NCI-H82 treated with DMSO at 0.1 percent for 48 hours (cell line): ENCODE results near the gene HOXB5.

Experiments used
- DNase-seq: peaks from one replicate; lab custom pipeline; 2025; ENCODE audit not compliant: unreplicated experiment; lab: John Stamatoyannopoulos, UW

The HOXB5 gene

GRCh38 chr17:48593126-48593829, at the start of gene HOXB5:
Gene HOXB5 (minus strand): TSS chr17:48593779. CDS start chr17:48593682, 97 bp downstream.
- DNase-seq: no peak

GRCh38 chr17:48642843-48643696, 49.5 kb upstream of the HOXB5 start:
- DNase-seq: no peak

- DNase-seq: no peak
These were observed 48.7 kb upstream of the HOXB5 start for GRCh38 chr17:48642059-48642842.

GRCh38 chr17:48641541-48642058, 48.0 kb upstream of the HOXB5 start:
- no peak for DNase-seq

- DNase-seq: no peak
These were observed 47.2 kb upstream of the HOXB5 start for GRCh38 chr17:48640858-48641180.

GRCh38 chr17:48639982-48640857, 46.6 kb upstream of the HOXB5 start:
- no peak for DNase-seq

GRCh38 chr17:48639136-48639535, 45.6 kb upstream of the HOXB5 start:
- DNase-seq: no peak

- DNase-seq: no peak
These were observed 44.0 kb upstream of the HOXB5 start for GRCh38 chr17:48637323-48638260.

- DNase-seq: peak; percentile 14
These were observed 42.8 kb upstream of the HOXB5 start for GRCh38 chr17:48636177-48637018.

- no peak for DNase-seq
These were observed 41.1 kb upstream of the HOXB5 start for GRCh38 chr17:48634493-48635208.

GRCh38 chr17:48633266-48633677, 39.7 kb upstream of the HOXB5 start:
- no peak for DNase-seq

GRCh38 chr17:48632579-48633265, 39.1 kb upstream of the HOXB5 start:
- DNase-seq: no peak

- DNase-seq: no peak
These were observed 38.4 kb upstream of the HOXB5 start for GRCh38 chr17:48631693-48632578.

- DNase-seq: no peak
These were observed 37.5 kb upstream of the HOXB5 start for GRCh38 chr17:48630925-48631692.
